K562 (cell line): ENCODE measurements around the gene PPP2R5A. TPM values are rescaled to one million over a fixed set of nuclear protein-coding genes. Genes with fewer than 3 reads are reported as not detected.

Source experiments
- ATAC-seq: fragments of 200-7000 bp; cut with Tn5 transposase; 3 replicates; pipeline ENCODE4 v1.9.1; 2020; ENCODE audit warnings: moderate library complexity
- BruUV-seq: library from RNA; stranded (reverse); fragments of 400-500 nt; replicated peaks from 2 replicates; lab custom pipeline; 2021; lab: Mats Ljungman, UMichigan
- CTCF ChIA-PET: fragments of 300-600 bp; formaldehyde crosslinking; extraction: SDS; loops from one replicate; lab custom pipeline; 2021; ENCODE audit warnings: low intra/inter-chr PET ratio; lab: Yijun Ruan, JAX
- POLR2A ChIA-PET: fragments of 300-600, 350-650 bp; sonication (Branson Sonifier 250); formaldehyde crosslinking; extraction: SDS; loops from one replicate; lab custom pipeline; 2021; ENCODE audit warnings: antibody characterized with exemption, inconsistent platforms; lab: Yijun Ruan, JAX
- DNase-seq, 4 experiments: peaks; one replicate each; pipeline versions ENCODE4 v3.0.0 to v3.0.0-alpha.2; 2011 to 2018; ENCODE audit warnings: low spot score in 3 of 4, mixed read lengths in 3 of 4; ENCODE audit errors: extremely low read depth in 1 of 4
- FAIRE-seq: peaks from 2 replicates; lab custom pipeline; 2011; peaks lifted over from hg19 to GRCh38; lab: Jason Lieb, UNC
- H2AFZ ChIP-seq: 2 replicates; pipeline ENCODE4 v1.6.0; 2011; ENCODE audit warnings: low read depth, low read length, control low read depth, inconsistent platforms
- H3K27ac ChIP-seq: fragments of 200-600 bp; 3 replicates; pipeline ENCODE4 v1.8.0; 2011; ENCODE audit warnings: low read depth, mild to moderate bottlenecking, control low read depth, inconsistent platforms, low read length, moderate library complexity, mixed read lengths; ENCODE audit errors: extremely low read depth
- H3K27me3 ChIP-seq, 2 experiments: fragments of 300-600 bp in 1 of 2; 2 replicates in 1 of 2; 3 replicates in 1 of 2; pipeline versions ENCODE4 v1.6.0 to v1.8.0; 2011; ENCODE audit warnings: inconsistent platforms in 2 of 2, low read length in 2 of 2, mild to moderate bottlenecking in 1 of 2, mixed read lengths in 1 of 2, moderate library complexity in 1 of 2; ENCODE audit not compliant: control insufficient read depth in 2 of 2, insufficient read depth in 2 of 2
- H3K36me3 ChIP-seq: fragments of 300-600 bp; 3 replicates; pipeline ENCODE4 v1.8.0; 2011; ENCODE audit warnings: mild to moderate bottlenecking, low read length, inconsistent platforms; ENCODE audit not compliant: control insufficient read depth, insufficient read depth
- H3K4me1 ChIP-seq, 2 experiments: fragments of 200-600 bp in 1 of 2; replicated peaks in 1 of 2; 2 replicates in 1 of 2; 3 replicates in 1 of 2; pipeline versions ENCODE4 v1.5.1 to v1.8.0; 2011; ENCODE audit warnings: inconsistent platforms in 2 of 2, low read length in 2 of 2, mild to moderate bottlenecking in 1 of 2, mixed read lengths in 1 of 2, moderate library complexity in 1 of 2; ENCODE audit not compliant: control insufficient read depth in 2 of 2, insufficient read depth in 2 of 2
- H3K4me2 ChIP-seq: 2 replicates; pipeline ENCODE4 v1.6.1; 2011; ENCODE audit warnings: low read length, control low read depth, inconsistent platforms, mixed read lengths; ENCODE audit not compliant: insufficient read depth
- H3K4me3 ChIP-seq: fragments of 200-600 bp; sonication (generic), shearing (Covaris generic); 2 replicates; pipeline ENCODE4 v1.5.1; 2016; ENCODE audit warnings: control low read depth, inconsistent platforms
- H3K79me2 ChIP-seq: fragments of 200-600 bp; 3 replicates; pipeline ENCODE4 v1.8.0; 2011; ENCODE audit warnings: low read length, inconsistent platforms; ENCODE audit not compliant: control insufficient read depth, insufficient read depth
- H3K9ac ChIP-seq, 2 experiments: 2 replicates each; pipeline versions ENCODE4 v1.6.0 to v1.6.1; 2011; ENCODE audit warnings: low read depth in 2 of 2, low read length in 2 of 2, control low read depth in 1 of 2, inconsistent platforms in 1 of 2, mild to moderate bottlenecking in 1 of 2, mixed read lengths in 1 of 2; ENCODE audit not compliant: insufficient read depth in 1 of 2
- H3K9me1 ChIP-seq: one replicate; pipeline ENCODE4 v1.6.0; 2011; ENCODE audit warnings: inconsistent platforms, mild to moderate bottlenecking, low read length, moderate library complexity; ENCODE audit not compliant: control insufficient read depth, insufficient read depth
- H3K9me3 ChIP-seq: replicated peaks from 2 replicates; pipeline ENCODE4 v1.5.1; 2011; ENCODE audit warnings: low read depth, low read length, inconsistent platforms; ENCODE audit not compliant: control insufficient read depth, insufficient read depth
- H4K20me1 ChIP-seq: replicated peaks from 2 replicates; pipeline ENCODE4 v1.6.1; 2011; ENCODE audit warnings: low read length, inconsistent platforms, mixed read lengths; ENCODE audit not compliant: control insufficient read depth, insufficient read depth
- BHLHE40 ChIP-seq: IDR thresholded peaks from 2 replicates; pipeline ENCODE4 v1.6.1; 2011; ENCODE audit warnings: low read length, improper control_type of control experiment
- CBX3 ChIP-seq, 2 experiments: IDR thresholded peaks; 1 replicate in 1 of 2; 2 replicates in 1 of 2; pipeline ENCODE4 v1.6.1; 2012; ENCODE audit warnings: inconsistent platforms in 2 of 2, low read length in 2 of 2, borderline replicate concordance in 1 of 2, control low read depth in 1 of 2
- KAT7 ChIP-seq: sonication (generic); formaldehyde crosslinking; IDR thresholded peaks from 2 replicates; pipeline ENCODE4 v1.8.0; 2022; ENCODE audit warnings: missing genetic modification reagents, mild to moderate bottlenecking, borderline replicate concordance
- RNF2 ChIP-seq: sonication (generic); IDR thresholded peaks from 2 replicates; pipeline ENCODE4 v1.6.1; 2016
- WHSC1 ChIP-seq: IDR thresholded peaks from one replicate; pipeline ENCODE4 v1.6.1; 2012; ENCODE audit warnings: low read length, control low read depth, inconsistent platforms
- ZC3H11A ChIP-seq: IDR thresholded peaks from 2 replicates; pipeline ENCODE4 v1.6.1; 2012; ENCODE audit warnings: low read depth, low read length, improper control_type of control experiment
- ZNF12 ChIP-seq: sonication (generic); formaldehyde crosslinking; IDR thresholded peaks from 2 replicates; pipeline ENCODE4 v1.4.0; 2020; ENCODE audit warnings: mild to moderate bottlenecking, missing genetic modification reagents
- WGBS: fragments of 100-300 bp; shearing (Covaris generic); methylation state at CpG from one replicate; pipeline ENCODE4 v1.1.6; 2016; ENCODE audit warnings: low coverage, mixed read lengths; ENCODE audit not compliant: insufficient coverage; ENCODE audit errors: missing lambda C conversion rate; 5-methylcytosine and 5-hydroxymethylcytosine counted together
- in situ Hi-C: fragments of 300-500 bp; cut with MboI; formaldehyde crosslinking; loops from 4 replicates; pipeline ENCODE4 v1.15.0; 2018; ENCODE audit warnings: inconsistent platforms, mixed read lengths
- intact Hi-C: fragments of 100-400 bp; cut with micrococcal nuclease; formaldehyde crosslinking; loops from 2 replicates; pipeline ENCODE4 v1.14.2; 2022
- polyA plus RNA-seq, 8 experiments: library from polyadenylated mRNA; depleted of rRNA in 4 of 8; stranded (reverse) in 5 of 8; unstranded in 3 of 8; fragments of >200 nt; fragmentation: Nextera tagmentation in 2 of 8; fragmentation: Illumina TruSeq in 1 of 8; extraction: Ambion mirVana in 2 of 8; extraction: Trizol in 1 of 8; gene quantifications; 2 replicates each; pipeline versions ENCODE4 v1.2.1 to v1.2.3, GENCODE V29; 2011 to 2014; ENCODE audit warnings: inconsistent platforms in 1 of 8, missing spikeins in 1 of 8
- total RNA-seq, 7 experiments: library from RNA; depleted of rRNA in 6 of 7; stranded (reverse); fragments of >200 nt in 6 of 7; fragmentation: Illumina TruSeq in 2 of 7; extraction: Trizol in 2 of 7; gene quantifications; 2 replicates each; pipeline versions ENCODE4 v1.2.1 to v1.2.3, GENCODE V29; 2011 to 2021; ENCODE audit warnings: low replicate concordance in 1 of 7
- TF ChIP-seq, protein P1 (sequence below): fragments of 450-650 bp; IDR thresholded peaks from 2 replicates; pipeline ENCODE4 v1.6.1; 2016
- TF ChIP-seq, protein P2 (sequence below): sonication (generic); formaldehyde crosslinking; IDR thresholded peaks from 2 replicates; pipeline ENCODE4 v1.9.0; 2022; ENCODE audit warnings: mild to moderate bottlenecking, missing genetic modification reagents
- TF ChIP-seq, protein P3 (sequence below), 2 experiments: fragments of 450-650 bp in 1 of 2; IDR thresholded peaks; 2 replicates each; pipeline ENCODE4 v1.6.1; 2011 to 2017; ENCODE audit warnings: low read depth in 2 of 2, antibody characterized with exemption in 1 of 2, borderline replicate concordance in 1 of 2, low read length in 1 of 2, mild to moderate bottlenecking in 1 of 2, mixed read lengths in 1 of 2; ENCODE audit not compliant: control insufficient read depth in 1 of 2
- TF ChIP-seq, protein P4 (sequence below): fragments of 450-650 bp; IDR thresholded peaks from 2 replicates; pipeline ENCODE4 v1.6.1; 2017; ENCODE audit warnings: antibody characterized with exemption, mild to moderate bottlenecking
- TF ChIP-seq, protein P5 (sequence below): fragments of 450-650 bp; formaldehyde crosslinking; IDR thresholded peaks from 2 replicates; pipeline ENCODE4 v1.4.0; 2022; ENCODE audit warnings: mild to moderate bottlenecking, moderate library complexity

Gene PPP2R5A
- total and polyA plus RNA-seq, 9 of the 15 experiments (the other 6 are each of a cell fraction or from before 2014, with no cell fraction given): 26.9 to 106 (median 64.3) TPM

DNA sequence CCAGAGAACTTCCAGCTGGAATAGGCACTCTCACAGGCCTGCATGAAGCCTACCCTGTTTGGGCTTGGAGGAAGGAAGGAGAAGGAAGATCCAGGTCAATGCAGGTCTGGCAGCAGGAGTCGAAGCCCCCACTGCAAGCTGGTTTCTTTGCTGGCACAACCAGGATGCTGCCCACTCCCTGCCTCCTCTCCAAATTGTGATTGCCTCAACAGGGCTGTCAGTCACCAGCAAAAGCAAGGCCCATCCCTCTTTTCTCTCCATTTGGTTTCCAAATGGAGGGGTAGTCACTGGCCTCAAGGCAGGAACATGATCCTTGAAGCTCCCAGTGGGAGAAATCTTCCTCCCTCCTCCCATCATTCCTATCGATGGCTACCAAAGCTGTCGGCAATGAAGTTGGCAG is 92.4 kb downstream of the PPP2R5A start (continued):
- TF ChIP-seq, protein P1, sequence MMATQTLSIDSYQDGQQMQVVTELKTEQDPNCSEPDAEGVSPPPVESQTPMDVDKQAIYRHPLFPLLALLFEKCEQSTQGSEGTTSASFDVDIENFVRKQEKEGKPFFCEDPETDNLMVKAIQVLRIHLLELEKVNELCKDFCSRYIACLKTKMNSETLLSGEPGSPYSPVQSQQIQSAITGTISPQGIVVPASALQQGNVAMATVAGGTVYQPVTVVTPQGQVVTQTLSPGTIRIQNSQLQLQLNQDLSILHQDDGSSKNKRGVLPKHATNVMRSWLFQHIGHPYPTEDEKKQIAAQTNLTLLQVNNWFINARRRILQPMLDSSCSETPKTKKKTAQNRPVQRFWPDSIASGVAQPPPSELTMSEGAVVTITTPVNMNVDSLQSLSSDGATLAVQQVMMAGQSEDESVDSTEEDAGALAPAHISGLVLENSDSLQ: peak; percentile 73
- no peak for TF ChIP-seq KAT7

DNA sequence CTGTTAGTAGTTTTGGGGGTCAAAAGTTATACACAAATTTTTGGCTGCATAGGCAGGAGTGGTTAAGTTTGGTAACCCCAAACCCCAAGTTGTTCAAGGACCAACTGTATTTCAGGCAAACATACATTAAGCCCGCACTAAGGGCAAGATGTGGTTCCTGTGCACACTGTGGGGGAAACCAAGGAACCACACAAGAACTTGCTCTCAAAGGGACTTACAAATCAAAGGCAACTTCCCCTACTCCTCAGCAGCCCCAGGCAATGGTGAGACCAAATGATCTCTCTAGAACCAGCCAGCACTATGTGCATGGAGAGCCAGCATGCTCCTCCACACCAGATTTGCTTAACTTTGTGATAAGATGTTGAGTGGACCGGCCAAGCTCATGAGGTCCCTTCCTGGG is 94.2 kb downstream of the PPP2R5A start:
- Histone ChIP-seq H3K36me3 (peaks cover 66% of the 10 kb centered on the region), H3K27me3 (no peaks in the 10 kb centered on the region), H4K20me1 (no peaks in the 10 kb centered on the region), H3K9me3 (no peaks in the 10 kb centered on the region), H2AFZ (no peak overlapping the region), H3K4me2 (no peak overlapping the region), H3K4me3 (no peak overlapping the region), H3K9me1 (no peaks in the 10 kb centered on the region), H3K9ac (no peak overlapping the region), H3K4me1 (no peaks in the 10 kb centered on the region), H3K27ac (no peak overlapping the region), H3K79me2 (no peaks in the 10 kb centered on the region)
- intact Hi-C loops: no loop called here
- CTCF ChIA-PET: no interaction called here
- whole genome bisulfite sequencing: 88% methylated on average over 2 of the region's 2 CpGs
- BruUV-seq: no TSS peak
- DNase-seq (no peak), ATAC-seq (no peak), FAIRE-seq (no peak)
- POLR2A ChIA-PET: no interaction called here
- in situ Hi-C loops: no loop called here
- TF ChIP-seq, protein P2, sequence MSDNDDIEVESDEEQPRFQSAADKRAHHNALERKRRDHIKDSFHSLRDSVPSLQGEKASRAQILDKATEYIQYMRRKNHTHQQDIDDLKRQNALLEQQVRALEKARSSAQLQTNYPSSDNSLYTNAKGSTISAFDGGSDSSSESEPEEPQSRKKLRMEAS: no peak
- TF ChIP-seq, protein P3, sequence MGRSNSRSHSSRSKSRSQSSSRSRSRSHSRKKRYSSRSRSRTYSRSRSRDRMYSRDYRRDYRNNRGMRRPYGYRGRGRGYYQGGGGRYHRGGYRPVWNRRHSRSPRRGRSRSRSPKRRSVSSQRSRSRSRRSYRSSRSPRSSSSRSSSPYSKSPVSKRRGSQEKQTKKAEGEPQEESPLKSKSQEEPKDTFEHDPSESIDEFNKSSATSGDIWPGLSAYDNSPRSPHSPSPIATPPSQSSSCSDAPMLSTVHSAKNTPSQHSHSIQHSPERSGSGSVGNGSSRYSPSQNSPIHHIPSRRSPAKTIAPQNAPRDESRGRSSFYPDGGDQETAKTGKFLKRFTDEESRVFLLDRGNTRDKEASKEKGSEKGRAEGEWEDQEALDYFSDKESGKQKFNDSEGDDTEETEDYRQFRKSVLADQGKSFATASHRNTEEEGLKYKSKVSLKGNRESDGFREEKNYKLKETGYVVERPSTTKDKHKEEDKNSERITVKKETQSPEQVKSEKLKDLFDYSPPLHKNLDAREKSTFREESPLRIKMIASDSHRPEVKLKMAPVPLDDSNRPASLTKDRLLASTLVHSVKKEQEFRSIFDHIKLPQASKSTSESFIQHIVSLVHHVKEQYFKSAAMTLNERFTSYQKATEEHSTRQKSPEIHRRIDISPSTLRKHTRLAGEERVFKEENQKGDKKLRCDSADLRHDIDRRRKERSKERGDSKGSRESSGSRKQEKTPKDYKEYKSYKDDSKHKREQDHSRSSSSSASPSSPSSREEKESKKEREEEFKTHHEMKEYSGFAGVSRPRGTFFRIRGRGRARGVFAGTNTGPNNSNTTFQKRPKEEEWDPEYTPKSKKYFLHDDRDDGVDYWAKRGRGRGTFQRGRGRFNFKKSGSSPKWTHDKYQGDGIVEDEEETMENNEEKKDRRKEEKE (IDR thresholded peaks at IDR 0.05; ENCODE audit: borderline replicate concordance in 1 of 2, control insufficient read depth in 1 of 2, low read depth in 2 of 2, low read length in 1 of 2): no peak
- no peak for TF ChIP-seq ZC3H11A
- no peak for TF ChIP-seq CBX3 (IDR thresholded peaks at IDR 0.05; ENCODE audit: borderline replicate concordance in 1 of 2, low read length in 2 of 2)
- no peak for TF ChIP-seq BHLHE40
- TF ChIP-seq WHSC1: no peak
- TF ChIP-seq, protein P4, sequence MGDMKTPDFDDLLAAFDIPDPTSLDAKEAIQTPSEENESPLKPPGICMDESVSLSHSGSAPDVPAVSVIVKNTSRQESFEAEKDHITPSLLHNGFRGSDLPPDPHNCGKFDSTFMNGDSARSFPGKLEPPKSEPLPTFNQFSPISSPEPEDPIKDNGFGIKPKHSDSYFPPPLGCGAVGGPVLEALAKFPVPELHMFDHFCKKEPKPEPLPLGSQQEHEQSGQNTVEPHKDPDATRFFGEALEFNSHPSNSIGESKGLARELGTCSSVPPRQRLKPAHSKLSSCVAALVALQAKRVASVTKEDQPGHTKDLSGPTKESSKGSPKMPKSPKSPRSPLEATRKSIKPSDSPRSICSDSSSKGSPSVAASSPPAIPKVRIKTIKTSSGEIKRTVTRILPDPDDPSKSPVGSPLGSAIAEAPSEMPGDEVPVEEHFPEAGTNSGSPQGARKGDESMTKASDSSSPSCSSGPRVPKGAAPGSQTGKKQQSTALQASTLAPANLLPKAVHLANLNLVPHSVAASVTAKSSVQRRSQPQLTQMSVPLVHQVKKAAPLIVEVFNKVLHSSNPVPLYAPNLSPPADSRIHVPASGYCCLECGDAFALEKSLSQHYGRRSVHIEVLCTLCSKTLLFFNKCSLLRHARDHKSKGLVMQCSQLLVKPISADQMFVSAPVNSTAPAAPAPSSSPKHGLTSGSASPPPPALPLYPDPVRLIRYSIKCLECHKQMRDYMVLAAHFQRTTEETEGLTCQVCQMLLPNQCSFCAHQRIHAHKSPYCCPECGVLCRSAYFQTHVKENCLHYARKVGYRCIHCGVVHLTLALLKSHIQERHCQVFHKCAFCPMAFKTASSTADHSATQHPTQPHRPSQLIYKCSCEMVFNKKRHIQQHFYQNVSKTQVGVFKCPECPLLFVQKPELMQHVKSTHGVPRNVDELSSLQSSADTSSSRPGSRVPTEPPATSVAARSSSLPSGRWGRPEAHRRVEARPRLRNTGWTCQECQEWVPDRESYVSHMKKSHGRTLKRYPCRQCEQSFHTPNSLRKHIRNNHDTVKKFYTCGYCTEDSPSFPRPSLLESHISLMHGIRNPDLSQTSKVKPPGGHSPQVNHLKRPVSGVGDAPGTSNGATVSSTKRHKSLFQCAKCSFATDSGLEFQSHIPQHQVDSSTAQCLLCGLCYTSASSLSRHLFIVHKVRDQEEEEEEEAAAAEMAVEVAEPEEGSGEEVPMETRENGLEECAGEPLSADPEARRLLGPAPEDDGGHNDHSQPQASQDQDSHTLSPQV: no peak
- TF ChIP-seq ZNF12: no peak
- TF ChIP-seq, protein P5, sequence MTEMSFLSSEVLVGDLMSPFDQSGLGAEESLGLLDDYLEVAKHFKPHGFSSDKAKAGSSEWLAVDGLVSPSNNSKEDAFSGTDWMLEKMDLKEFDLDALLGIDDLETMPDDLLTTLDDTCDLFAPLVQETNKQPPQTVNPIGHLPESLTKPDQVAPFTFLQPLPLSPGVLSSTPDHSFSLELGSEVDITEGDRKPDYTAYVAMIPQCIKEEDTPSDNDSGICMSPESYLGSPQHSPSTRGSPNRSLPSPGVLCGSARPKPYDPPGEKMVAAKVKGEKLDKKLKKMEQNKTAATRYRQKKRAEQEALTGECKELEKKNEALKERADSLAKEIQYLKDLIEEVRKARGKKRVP (CRISPR knock-in tag): no peak
- TF ChIP-seq RNF2: no peak
